AG04450 (cell line): ENCODE results near the gene CDA. TPM values are rescaled to one million over a fixed set of nuclear protein-coding genes. Genes with fewer than 3 reads are reported as not detected.

ENCODE experiments used
- CTCF ChIA-PET: fragments of 300-600, 350-600 bp; formaldehyde crosslinking; extraction: SDS; loops from one replicate; lab custom pipeline; 2022; ENCODE audit warnings: antibody characterized with exemption, inconsistent platforms; lab: Charles Lee
- POLR2A ChIA-PET: fragments of 350-600 bp; formaldehyde crosslinking; extraction: SDS; loops from one replicate; lab custom pipeline; 2021; ENCODE audit warnings: antibody characterized with exemption, inconsistent platforms; lab: Yijun Ruan, JAX
- DNase-seq: peaks from one replicate; pipeline ENCODE4 v3.0.0-alpha.2; 2011; ENCODE audit warnings: low read depth, low spot score
- H3K27ac ChIP-seq: one replicate; pipeline ENCODE4 v1.5.1; 2012; ENCODE audit warnings: low read depth, low read length, control low read depth
- H3K27me3 ChIP-seq: one replicate; pipeline ENCODE4 v1.6.0; 2012; ENCODE audit warnings: low read length; ENCODE audit not compliant: control insufficient read depth, insufficient read depth
- H3K4me3 ChIP-seq: 2 replicates; pipeline ENCODE4 v1.5.1; 2011; ENCODE audit warnings: mild to moderate bottlenecking, low read depth, low read length, control low read depth
- H3K9me3 ChIP-seq: 2 replicates; pipeline ENCODE4 v1.5.1; 2012; ENCODE audit warnings: low read length; ENCODE audit not compliant: control insufficient read depth, insufficient read depth
- polyA minus RNA-seq: library from RNA; depleted of rRNA, polyadenylated mRNA; stranded (reverse); fragments of >200 nt; gene quantifications from 2 replicates; pipeline ENCODE4 v1.2.3, GENCODE V29; 2011; rRNA and poly(A)+ RNA removed
- polyA plus RNA-seq: library from polyadenylated mRNA; depleted of rRNA; stranded (reverse); fragments of >200 nt; gene quantifications from 2 replicates; pipeline ENCODE4 v1.2.3, GENCODE V29; 2011; rRNA removed
- TF ChIP-seq, protein P1 (sequence below): IDR thresholded peaks from 2 replicates; pipeline ENCODE4 v1.5.1; 2011; ENCODE audit warnings: low read depth, low read length, control low read depth, inconsistent platforms

The CDA gene
- polyA plus RNA-seq (2.8 and 4.2 TPM in 2 replicates), polyA minus RNA-seq (4.2 and 5.1 TPM in 2 replicates)

DNA sequence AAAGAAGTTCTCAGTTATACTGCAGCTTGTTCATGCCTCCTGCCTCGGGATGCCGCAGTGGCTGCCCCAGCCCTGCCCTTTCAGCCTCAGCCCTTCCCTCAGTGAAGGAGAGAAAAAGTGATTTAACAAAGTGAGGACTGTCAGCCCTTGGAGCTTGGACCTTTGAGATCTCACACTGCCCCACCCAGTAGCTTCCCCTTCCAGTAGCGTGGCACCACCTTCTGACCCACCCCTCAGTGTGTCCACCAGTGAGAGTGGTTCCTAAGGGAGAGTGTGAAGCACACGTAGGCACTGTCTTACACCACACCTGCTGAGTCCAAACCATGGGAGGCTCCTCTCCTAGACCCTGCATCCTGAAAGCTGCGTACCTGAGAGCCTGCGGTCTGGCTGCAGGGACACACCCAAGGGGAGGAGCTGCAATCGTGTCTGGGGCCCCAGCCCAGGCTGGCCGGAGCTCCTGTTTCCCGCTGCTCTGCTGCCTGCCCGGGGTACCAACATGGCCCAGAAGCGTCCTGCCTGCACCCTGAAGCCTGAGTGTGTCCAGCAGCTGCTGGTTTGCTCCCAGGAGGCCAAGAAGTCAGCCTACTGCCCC lies at the start of gene CDA:
TSS of gene CDA (plus strand) at position 464 of the 592 bp plus-strand sequence. CDS start at position 497, 33 bp downstream.
- TF ChIP-seq, protein P1, sequence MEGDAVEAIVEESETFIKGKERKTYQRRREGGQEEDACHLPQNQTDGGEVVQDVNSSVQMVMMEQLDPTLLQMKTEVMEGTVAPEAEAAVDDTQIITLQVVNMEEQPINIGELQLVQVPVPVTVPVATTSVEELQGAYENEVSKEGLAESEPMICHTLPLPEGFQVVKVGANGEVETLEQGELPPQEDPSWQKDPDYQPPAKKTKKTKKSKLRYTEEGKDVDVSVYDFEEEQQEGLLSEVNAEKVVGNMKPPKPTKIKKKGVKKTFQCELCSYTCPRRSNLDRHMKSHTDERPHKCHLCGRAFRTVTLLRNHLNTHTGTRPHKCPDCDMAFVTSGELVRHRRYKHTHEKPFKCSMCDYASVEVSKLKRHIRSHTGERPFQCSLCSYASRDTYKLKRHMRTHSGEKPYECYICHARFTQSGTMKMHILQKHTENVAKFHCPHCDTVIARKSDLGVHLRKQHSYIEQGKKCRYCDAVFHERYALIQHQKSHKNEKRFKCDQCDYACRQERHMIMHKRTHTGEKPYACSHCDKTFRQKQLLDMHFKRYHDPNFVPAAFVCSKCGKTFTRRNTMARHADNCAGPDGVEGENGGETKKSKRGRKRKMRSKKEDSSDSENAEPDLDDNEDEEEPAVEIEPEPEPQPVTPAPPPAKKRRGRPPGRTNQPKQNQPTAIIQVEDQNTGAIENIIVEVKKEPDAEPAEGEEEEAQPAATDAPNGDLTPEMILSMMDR = no peak
- CTCF ChIA-PET = interaction anchor here (0.6 to 2.7 kb wide), 3 partner anchors 14 to 671 kb away, joined by 4 to 13 read pairs (median 6); no protein-coding TSS in a partner anchor
- POLR2A ChIA-PET = interaction anchor here (0.7 to 2.6 kb wide), 3 partner anchors 15 to 28 kb away, joined by 3 to 13 read pairs (median 8); no protein-coding TSS in a partner anchor
- DNase-seq = no peak
- Histone ChIP-seq H3K27me3 (no peaks in the 10 kb centered on the region), H3K9me3 (peaks cover 4% of the 10 kb centered on the region), H3K4me3 (peak within 1 kb of the TSS; percentile 43), H3K27ac (peak within 1 kb of the TSS; percentile 85)

DNA sequence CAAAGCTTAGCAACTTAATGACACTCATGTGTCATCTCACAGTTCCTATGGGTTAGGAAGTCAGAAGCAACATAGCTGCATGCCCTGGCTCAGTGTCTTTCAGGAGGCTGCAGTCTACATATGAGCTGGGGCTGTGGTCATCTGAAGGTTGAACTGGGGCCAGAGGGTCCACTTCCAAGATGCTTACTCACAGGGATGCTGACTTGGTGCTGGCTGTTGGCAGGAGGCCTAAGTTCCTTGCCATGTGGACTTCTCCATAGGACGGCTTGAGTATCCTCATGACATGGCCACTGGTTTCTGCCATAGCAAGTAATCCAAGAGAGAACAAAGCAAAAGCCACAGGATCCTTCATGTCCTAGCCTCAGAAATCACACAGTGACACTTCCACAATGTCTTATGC lies 48.6 kb upstream of the CDA start:
- POLR2A ChIA-PET = no interaction called here
- CTCF ChIA-PET = interaction anchor here (2.5 kb wide), 1 partner anchor 93 kb away, joined by 9 read pairs; the partner anchor contains the start of gene PINK1
- Histone ChIP-seq H3K4me3 (no peak overlapping the region), H3K27me3 (peaks cover 41% of the 10 kb centered on the region), H3K9me3 (no peaks in the 10 kb centered on the region), H3K27ac (no peak overlapping the region)
- TF ChIP-seq, protein P1 = no peak
- no peak for DNase-seq

DNA sequence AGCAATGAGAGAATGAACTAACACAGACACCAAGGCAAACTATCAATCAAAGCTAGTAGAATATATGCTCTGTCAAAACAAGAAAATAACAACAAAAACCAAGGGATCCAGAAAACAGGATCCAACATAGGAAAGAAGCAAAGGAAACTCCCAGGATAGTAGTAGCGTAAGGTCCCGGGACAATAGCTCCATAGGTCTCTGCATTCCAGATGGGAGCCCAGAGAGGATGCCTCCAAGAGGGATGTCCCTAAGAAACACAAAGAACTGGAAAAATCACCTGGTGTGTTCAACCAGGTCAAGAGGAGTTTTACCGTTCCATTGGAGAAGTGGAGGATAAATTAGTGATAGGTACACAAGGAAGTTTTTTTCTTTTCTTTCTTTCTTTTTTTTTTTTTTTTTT lies 42.3 kb upstream of the CDA start:
- Histone ChIP-seq H3K27me3 (peaks cover 44% of the 10 kb centered on the region), H3K4me3 (no peak overlapping the region), H3K9me3 (no peaks in the 10 kb centered on the region), H3K27ac (no peak overlapping the region)
- ChIA-PET POLR2A (no interaction called here), CTCF (no interaction called here)
- DNase-seq = no peak
- TF ChIP-seq, protein P1 = no peak

DNA sequence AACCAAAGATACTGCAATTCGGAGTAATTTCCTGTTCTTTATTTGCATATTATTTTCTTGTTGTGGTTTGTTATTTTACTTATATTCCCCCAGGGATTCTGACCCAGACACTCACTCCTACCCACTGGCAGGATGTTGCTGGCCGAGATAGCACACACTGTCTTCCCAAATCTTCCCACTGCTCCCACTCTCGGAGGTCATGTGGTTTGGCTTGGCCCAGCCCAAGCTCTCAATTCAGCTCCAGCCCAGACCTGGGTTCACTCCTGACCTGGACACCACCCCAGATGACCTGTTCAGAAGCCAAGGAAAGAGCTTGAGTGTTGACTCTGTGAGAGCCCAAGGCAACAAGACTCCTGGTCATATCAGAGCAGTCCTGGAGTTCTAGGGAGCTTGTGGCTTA lies 37.7 kb upstream of the CDA start:
- Histone ChIP-seq H3K4me3 (no peak overlapping the region), H3K27ac (no peak overlapping the region), H3K9me3 (no peaks in the 10 kb centered on the region; the same call in 1 of the 2 replicates), H3K27me3 (peaks cover 61% of the 10 kb centered on the region)
- DNase-seq = no peak
- CTCF ChIA-PET = interaction anchor here (1.4 to 2.3 kb wide), 2 partner anchors 24 to 82 kb away, joined by 3 to 8 read pairs; no protein-coding TSS in a partner anchor
- TF ChIP-seq, protein P1 = no peak
- POLR2A ChIA-PET = no interaction called here
